ENCODE measurements around the gene AXIN2.

The AXIN2 gene

GRCh38 chr17:65559804-65560627, 1.4 kb downstream of the AXIN2 start (continued):
- no peak for TF ChIP-seq ZNF513 (tag by site-specific recombination; IDR thresholded peaks at IDR 0.05)
- TF ChIP-seq SALL2 (tag by site-specific recombination; IDR thresholded peaks at IDR 0.05; ENCODE audit: borderline replicate concordance) = no peak
- TF ChIP-seq ZNF747 (tag by site-specific recombination; IDR thresholded peaks at IDR 0.05) = no peak
- TF ChIP-seq ZBTB20 (tag by site-specific recombination; IDR thresholded peaks at IDR 0.05) = peak; percentile 88
- TF ChIP-seq IKZF3 (tag by site-specific recombination; IDR thresholded peaks at IDR 0.05) = no peak
- no peak for TF ChIP-seq ZBTB11 (tag by site-specific recombination; conservative IDR thresholded peaks at IDR 0.05; ENCODE audit: low read depth)
- TF ChIP-seq EGR2 (tag by site-specific recombination; IDR thresholded peaks at IDR 0.05; ENCODE audit: low read depth) = peak; percentile 66
- peak; percentile 48 for TF ChIP-seq SP2 (tag by site-specific recombination; IDR thresholded peaks at IDR 0.05)
- 0 out of 2 replicates have a peak, but pooled peaks have one; percentile 12 for TF ChIP-seq SCRT2 (tag by site-specific recombination; IDR thresholded peaks at IDR 0.05)
- TF ChIP-seq ZFHX2 (tag by site-specific recombination; conservative IDR thresholded peaks at IDR 0.05) = peak; percentile 90
- TF ChIP-seq PBX3 (CRISPR knock-in tag; IDR thresholded peaks at IDR 0.05) = peak; percentile 76; the same call in 1 of the 2 replicates
- peak; percentile 88 for TF ChIP-seq ZNF398 (tag by site-specific recombination; IDR thresholded peaks at IDR 0.05)
- no peak for TF ChIP-seq HIC1 (tag by site-specific recombination; IDR thresholded peaks at IDR 0.05)
- 0 out of 2 replicates have a peak, but pooled peaks have one; percentile 25 for TF ChIP-seq ZNF501 (tag by site-specific recombination; IDR thresholded peaks at IDR 0.05)
- TF ChIP-seq ZNF449 (tag by site-specific recombination; IDR thresholded peaks at IDR 0.05) = no peak
- no peak; the same call in 1 of the 2 replicates for TF ChIP-seq PATZ1 (tag by site-specific recombination; IDR thresholded peaks at IDR 0.05)
- no peak for TF ChIP-seq ZNF175 (tag by site-specific recombination; IDR thresholded peaks at IDR 0.05)
- TF ChIP-seq ZNF704 (tag by site-specific recombination; IDR thresholded peaks at IDR 0.05) = no peak
- TF ChIP-seq ZNF2 (tag by site-specific recombination; IDR thresholded peaks at IDR 0.05) = no peak
- 0 out of 2 replicates have a peak, but pooled peaks have one; percentile 6 for TF ChIP-seq CTCF (tag by site-specific recombination; IDR thresholded peaks at IDR 0.05)
